Dermis microvascular lymphatic vessel endothelial cell (primary cell): ENCODE results near the gene RBMS1. TPM values are rescaled to one million over a fixed set of nuclear protein-coding genes. Genes with fewer than 3 reads are reported as not detected.

Source experiments
- DNase-seq, 2 donors: peaks; one replicate each; pipeline versions ENCODE4 v3.0.0 to v3.0.0-alpha.2; 2010; ENCODE audit warnings: low read depth in 2 of 2
- total RNA-seq: library from RNA; depleted of rRNA; stranded (reverse); fragments of >200 nt; gene quantifications from 2 replicates; pipeline ENCODE4 v1.2.1, GENCODE V29; 2014

Gene RBMS1
- total RNA-seq, 1 donor from 2014 or later: 55.1 TPM

DNA sequence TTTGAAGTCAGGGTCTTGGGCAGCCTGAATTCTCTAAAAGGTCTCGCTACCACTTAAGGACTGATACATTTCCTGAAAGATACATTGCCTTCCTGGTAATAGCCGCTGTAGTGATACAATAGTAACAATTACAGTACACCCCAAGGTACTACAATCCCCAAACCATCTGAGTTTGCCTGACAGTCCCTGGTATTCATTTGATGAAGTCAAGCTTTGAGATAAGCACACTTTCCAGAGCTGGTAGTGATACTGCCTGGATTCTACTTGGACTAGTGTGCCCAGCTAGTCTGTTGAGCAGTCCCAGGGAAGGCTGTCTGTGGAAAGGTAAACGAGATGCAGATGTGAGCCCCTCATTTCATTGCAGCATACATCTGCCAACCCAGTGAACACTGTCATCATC lies 269.1 kb downstream of the RBMS1 start:
- DNase-seq: no peak

DNA sequence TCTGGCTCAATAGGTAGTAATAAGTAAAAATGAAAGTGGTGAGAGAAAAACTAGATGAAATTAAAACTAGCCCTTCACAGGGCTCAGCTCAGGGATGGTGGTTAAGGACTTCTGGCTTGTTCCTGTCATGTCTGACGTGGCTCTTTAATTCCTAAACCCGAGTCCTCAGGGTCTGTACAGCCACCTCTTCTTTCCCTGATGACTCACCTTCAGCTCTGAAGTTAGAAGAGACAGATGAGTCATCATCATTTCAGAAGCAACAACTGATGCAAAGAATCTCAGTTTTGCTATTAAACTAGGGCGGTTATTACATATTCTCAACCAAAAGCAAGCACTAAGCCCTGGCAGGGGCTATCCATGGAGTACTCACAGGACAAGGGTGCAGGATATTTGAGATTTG lies 269.5 kb downstream of the RBMS1 start:
- peak in 1 of 2 donors; percentile 92 for DNase-seq

DNA sequence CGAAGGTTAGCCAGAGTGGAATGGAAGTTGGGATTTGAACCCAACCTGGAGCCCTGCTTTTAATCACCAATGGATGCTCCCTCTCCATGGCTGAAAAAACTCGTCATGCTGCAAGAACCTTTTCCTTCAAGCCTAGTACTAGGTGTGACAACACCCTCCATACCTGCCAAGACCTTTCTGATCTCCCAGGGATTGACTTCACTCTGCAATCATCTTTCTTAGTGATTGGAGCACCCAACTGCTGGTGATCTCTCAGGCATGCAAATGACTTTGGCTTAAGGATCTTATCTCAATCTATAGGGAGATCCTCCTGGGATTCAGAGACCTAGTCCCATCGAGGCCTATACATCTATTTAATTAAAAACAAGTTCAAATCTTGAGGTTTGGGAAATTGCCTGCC lies 270.0 kb downstream of the RBMS1 start:
- DNase-seq: no peak

DNA sequence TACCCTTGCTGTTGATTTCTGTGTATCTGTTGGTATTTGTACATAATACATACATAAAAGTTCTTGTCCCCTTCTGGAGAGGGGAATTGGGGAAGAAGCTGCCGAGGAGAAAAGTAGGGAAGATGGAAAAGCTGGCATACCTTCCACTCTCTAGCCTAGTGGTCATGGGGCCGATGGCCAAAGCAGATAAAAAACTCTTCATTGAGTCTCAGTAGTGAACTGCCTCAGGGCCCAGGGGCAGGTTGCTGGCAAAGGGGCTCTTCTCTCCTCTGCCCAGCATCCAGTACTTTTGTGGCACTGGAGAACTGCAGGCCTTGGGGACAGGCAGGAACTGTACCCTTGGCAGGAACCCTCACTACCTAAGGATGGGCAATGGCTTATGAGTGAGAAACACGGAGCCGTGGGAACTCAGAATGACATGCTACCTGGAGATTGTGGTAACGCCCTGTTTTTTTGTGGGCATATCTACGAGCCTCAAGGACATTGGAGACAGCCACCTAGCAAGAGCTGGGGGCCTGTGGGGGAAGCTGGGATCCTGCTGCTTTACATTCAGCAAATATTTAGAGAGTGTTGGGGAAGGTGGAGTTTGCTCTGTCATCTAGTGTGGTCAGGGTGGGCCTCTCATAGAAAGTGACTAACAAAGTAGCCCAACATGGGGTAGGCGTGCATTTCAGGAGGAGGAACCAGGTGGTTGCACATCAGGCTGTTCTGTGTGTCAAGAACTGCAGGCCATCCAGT lies 270.9 kb downstream of the RBMS1 start:
- DNase-seq: no peak
